Measurements from ENCODE around the gene CCDC8. TPM values are rescaled to one million over a fixed set of nuclear protein-coding genes. Genes with fewer than 3 reads are reported as not detected.

The CCDC8 gene
- total RNA-seq, 1 experiment from 2014 or later: 27.5 TPM

GRCh38 chr19:46460981-46461380 is 47.6 kb upstream of the CCDC8 start:
- no peaks in the 10 kb centered on the region for H3K9me3 Mint-ChIP-seq
- WGBS (ENCODE audit: extremely low coverage, insufficient read length, low lambda C conversion rate): no CpG with 5 or more reads among the region's 1 CpG

More at GRCh38 chr19:46460981-46461380, 47.6 kb upstream of the CCDC8 start:
- Mint-ChIP-seq H3K4me3 (no peak overlapping the region), H3K4me1 (peaks cover 0 to 4% of the 10 kb centered on the region in 2 experiments; a peak in 1 of 4 replicates), H3K27me3 (ENCODE audit: low read depth) (peaks cover 2% of the 10 kb centered on the region; the same call in 1 of the 2 replicates), H3K36me3 (ENCODE audit: insufficient read depth in 1 of 3, low read depth in 3 of 3) (peaks cover 0 to 8% (median 1%) of the 10 kb centered on the region in 3 experiments; a peak in 2 of 7 replicates), H3K27ac (no peak overlapping the region)
- Histone ChIP-seq H3K9ac (ENCODE audit: extremely low read depth, insufficient read length, low read length) (no peak overlapping the region), H4K20me1 (ENCODE audit: control insufficient read depth, insufficient read depth, insufficient read length) (no peaks in the 10 kb centered on the region), H3K23ac (ENCODE audit: insufficient read length, low read depth, low read length) (no peak overlapping the region), H3K4ac (ENCODE audit: low read depth, low read length) (no peak overlapping the region), H3K56ac (ENCODE audit: insufficient read length, low read depth, low read length) (no peak overlapping the region), H3T11ph (ENCODE audit: low read length) (no peak overlapping the region), H2AK5ac (ENCODE audit: insufficient read length, low read length) (no peak overlapping the region), H2BK20ac (ENCODE audit: low read depth, low read length, poor library complexity, severe bottlenecking) (no peak overlapping the region), H3K23me2 (ENCODE audit: insufficient read length, low read depth, low read length, poor library complexity, severe bottlenecking) (no peaks in the 10 kb centered on the region), H3K79me1 (ENCODE audit: insufficient read depth, low read depth, low read length, poor library complexity, severe bottlenecking) (no peaks in the 10 kb centered on the region), H3K9me3 (ENCODE audit: control insufficient read depth, low read depth, low read length) (no peaks in the 10 kb centered on the region), H2BK15ac (ENCODE audit: low read depth, low read length) (no peak overlapping the region), H4K8ac (replicated peaks; ENCODE audit: insufficient read length, low read depth, low read length) (no peak overlapping the region), H4K5ac (ENCODE audit: insufficient read length, low read depth, low read length) (no peak overlapping the region), H3K4me2 (ENCODE audit: insufficient read depth, insufficient read length, low read length) (no peak overlapping the region), H2BK12ac (ENCODE audit: insufficient read length, low read depth, low read length) (no peak overlapping the region), H2BK5ac (ENCODE audit: insufficient read length, low read length) (no peak overlapping the region), H4K91ac (ENCODE audit: insufficient read length, low read depth, low read length) (no peak overlapping the region), H3K27ac (ENCODE audit: insufficient read length, low read depth, low read length) (no peak overlapping the region), H3K79me2 (ENCODE audit: insufficient read depth, low read length) (no peaks in the 10 kb centered on the region), H3K14ac (ENCODE audit: insufficient read depth, low read length) (no peak overlapping the region), H3K18ac (ENCODE audit: insufficient read length, low read depth, low read length) (no peak overlapping the region), H2BK120ac (ENCODE audit: low read depth, low read length, poor library complexity, severe bottlenecking) (no peak overlapping the region), H3K4me1 (ENCODE audit: insufficient read depth, low read length) (no peaks in the 10 kb centered on the region), H2AFZ (ENCODE audit: low read length) (no peak overlapping the region), H3K27me3 (ENCODE audit: insufficient read depth, low read length) (no peaks in the 10 kb centered on the region)
- no peak for TF ChIP-seq CTCF (conservative IDR thresholded peaks at IDR 0.05)
- DNase-seq: no peak
